Activated naive CD4-positive, alpha-beta T cell treated with anti-CD3 and anti-CD28 coated beads, Interleukin-2, amount 50 U/mL, for 72 hours (primary cell): ENCODE measurements around the gene STN1. TPM values are rescaled to one million over a fixed set of nuclear protein-coding genes. Genes with fewer than 3 reads are reported as not detected.

Experiments
- ATAC-seq, 2 donors: fragments of 150-1000 bp; cut with Tn5 transposase; 2 replicates each; pipeline ENCODE4 v1.10.0; 2021; ENCODE audit warnings: mild to moderate bottlenecking in 2 of 2, moderate library complexity in 2 of 2
- DNase-seq, 2 donors: peaks; one replicate each; pipeline ENCODE4 v3.0.0; 2021 to 2022; ENCODE audit warnings: low spot score in 2 of 2
- H3K27ac Mint-ChIP-seq, 2 donors: one replicate each; pipeline ENCODE4 v1.8.0; 2022; ENCODE audit warnings: mild to moderate bottlenecking in 2 of 2, mixed read lengths in 2 of 2
- H3K36me3 Mint-ChIP-seq, 2 donors: one replicate each; pipeline ENCODE4 v1.8.0; 2022; ENCODE audit warnings: mixed read lengths in 2 of 2
- H3K9me3 Mint-ChIP-seq, 2 donors: one replicate each; pipeline ENCODE4 v1.8.0; 2022; ENCODE audit warnings: mixed read lengths in 2 of 2
- total RNA-seq, 2 donors: library from RNA; stranded (reverse); gene quantifications; one replicate each; pipeline ENCODE4 v1.2.3, GENCODE V29; 2022

The STN1 gene
- total RNA-seq, 2 donors from 2014 or later: 38.6 to 54.5 TPM

- Mint-ChIP-seq H3K36me3 (no peaks in the 10 kb centered on the region), H3K27ac (no peak overlapping the region), H3K9me3 (no peaks in the 10 kb centered on the region)
- DNase-seq (no peak), ATAC-seq (no peak)
Observed at GRCh38 chr10:103833731-103834365, 84.1 kb downstream of the STN1 start.

- no peak overlapping the region for H3K27ac Mint-ChIP-seq
- no peak for ATAC-seq
- H3K36me3 Mint-ChIP-seq: no peaks in the 10 kb centered on the region
- DNase-seq: no peak
- H3K9me3 Mint-ChIP-seq: no peaks in the 10 kb centered on the region
Observed at GRCh38 chr10:103832806-103833205, 85.2 kb downstream of the STN1 start.

Other genes starting within 250 kb of the STN1 start
- gene SH3PXD2A, start 62.6 kb downstream of the STN1 start, total RNA-seq: 10 to 100 TPM in 1 of 2 donors, 1 to 10 TPM in 1; 8.7 to 13.7 TPM
- gene SLK, start 49.0 kb upstream of the STN1 start, total RNA-seq: 10 to 100 TPM; 21.7 to 24.1 TPM
- not detected for gene COL17A1, start 167.7 kb upstream of the STN1 start, total RNA-seq
- gene SFR1, start 204.0 kb upstream of the STN1 start, total RNA-seq: 10 to 100 TPM; 14.8 to 19.4 TPM